Neural crest cell (in vitro differentiated cells): Measurements from ENCODE around the gene SYNPO2. TPM values are rescaled to one million over a fixed set of nuclear protein-coding genes. Genes with fewer than 3 reads are reported as not detected.

Experiments used
- DNase-seq: peaks from one replicate; pipeline ENCODE4 v3.0.0; 2021; ENCODE audit warnings: low read depth, mixed read lengths, low spot score
- H3K27ac Mint-ChIP-seq: one replicate; pipeline ENCODE4 v1.8.0; 2021; ENCODE audit warnings: mild to moderate bottlenecking, mixed read lengths; ENCODE audit not compliant: unreplicated experiment
- H3K27me3 Mint-ChIP-seq: 2 replicates; pipeline ENCODE4 v1.8.0; 2021; ENCODE audit warnings: low read depth, mild to moderate bottlenecking, mixed read lengths
- H3K36me3 Mint-ChIP-seq: 2 replicates; pipeline ENCODE4 v1.8.0; 2021; ENCODE audit warnings: low read depth, mild to moderate bottlenecking, mixed read lengths
- H3K4me1 Mint-ChIP-seq: 2 replicates; pipeline ENCODE4 v1.8.0; 2021; ENCODE audit warnings: mixed read lengths
- H3K4me3 Mint-ChIP-seq: one replicate; pipeline ENCODE4 v1.8.0; 2021; ENCODE audit warnings: mild to moderate bottlenecking, mixed read lengths
- H3K9me3 Mint-ChIP-seq: 2 replicates; pipeline ENCODE4 v1.8.0; 2021; ENCODE audit warnings: mixed read lengths
- CTCF ChIP-seq: fragments of 200-600 bp; sonication (generic); conservative IDR thresholded peaks from 2 replicates; pipeline ENCODE4 v1.5.0; 2021; ENCODE audit warnings: antibody characterized with exemption, mild to moderate bottlenecking
- total RNA-seq: library from RNA; stranded (reverse); gene quantifications from 2 replicates; pipeline ENCODE4 v1.2.1, GENCODE V29; 2021

The SYNPO2 gene
- total RNA-seq, 1 donor from 2014 or later = 0.07 TPM

- peak overlapping the region; percentile 31 for H3K27ac Mint-ChIP-seq
Observed at GRCh38 chr4:118850488-118851173, 38.0 kb upstream of the SYNPO2 start.

GRCh38 chr4:118857760-118858159, 30.9 kb upstream of the SYNPO2 start:
- no peak for TF ChIP-seq CTCF
- H3K36me3 Mint-ChIP-seq = no peaks in the 10 kb centered on the region
- no peaks in the 10 kb centered on the region for H3K9me3 Mint-ChIP-seq
- DNase-seq = no peak
- H3K27me3 Mint-ChIP-seq = no peaks in the 10 kb centered on the region
- no peak overlapping the region for H3K4me3 Mint-ChIP-seq
- H3K27ac Mint-ChIP-seq = no peak overlapping the region
- H3K4me1 Mint-ChIP-seq = no peaks in the 10 kb centered on the region

More at GRCh38 chr4:118850488-118851173, 38.0 kb upstream of the SYNPO2 start:
- Mint-ChIP-seq H3K27me3 (peaks cover 21% of the 10 kb centered on the region), H3K4me3 (no peak overlapping the region), H3K4me1 (peaks cover 6% of the 10 kb centered on the region), H3K9me3 (no peaks in the 10 kb centered on the region), H3K36me3 (no peaks in the 10 kb centered on the region)
- DNase-seq = no peak
- TF ChIP-seq CTCF = no peak

- no peak for TF ChIP-seq CTCF
- H3K4me3 Mint-ChIP-seq = no peak overlapping the region
- no peaks in the 10 kb centered on the region for H3K27me3 Mint-ChIP-seq
- no peaks in the 10 kb centered on the region for H3K4me1 Mint-ChIP-seq
- no peak overlapping the region for H3K27ac Mint-ChIP-seq
- DNase-seq = no peak
- no peaks in the 10 kb centered on the region for H3K36me3 Mint-ChIP-seq
- no peaks in the 10 kb centered on the region for H3K9me3 Mint-ChIP-seq
Observed at GRCh38 chr4:118858779-118859178, 29.9 kb upstream of the SYNPO2 start.

GRCh38 chr4:118865091-118865708, 23.5 kb upstream of the SYNPO2 start:
- peaks cover 4% of the 10 kb centered on the region for H3K4me1 Mint-ChIP-seq
- no peak overlapping the region for H3K4me3 Mint-ChIP-seq
- no peaks in the 10 kb centered on the region for H3K27me3 Mint-ChIP-seq
- no peaks in the 10 kb centered on the region for H3K36me3 Mint-ChIP-seq
- H3K9me3 Mint-ChIP-seq = no peaks in the 10 kb centered on the region
- H3K27ac Mint-ChIP-seq = no peak overlapping the region
- TF ChIP-seq CTCF = peak; percentile 72
- peak; percentile 8 for DNase-seq

- H3K27ac Mint-ChIP-seq = no peak overlapping the region
- no peak for TF ChIP-seq CTCF
Observed at GRCh38 chr4:118866442-118866841, 22.2 kb upstream of the SYNPO2 start.

More at GRCh38 chr4:118866442-118866841, 22.2 kb upstream of the SYNPO2 start:
- no peaks in the 10 kb centered on the region for H3K27me3 Mint-ChIP-seq
- no peak overlapping the region for H3K4me3 Mint-ChIP-seq
- H3K36me3 Mint-ChIP-seq = no peaks in the 10 kb centered on the region
- no peaks in the 10 kb centered on the region for H3K9me3 Mint-ChIP-seq
- DNase-seq = no peak
- peaks cover 8% of the 10 kb centered on the region for H3K4me1 Mint-ChIP-seq
